ENCODE measurements around the gene C10orf90.

C10orf90 gene

GRCh38 chr10:126502441-126502840 lies 168.1 kb downstream of the C10orf90 start:
- DNase-seq (ENCODE audit: low read depth in 2 of 2): no peak

GRCh38 chr10:126501828-126502227 lies 168.7 kb downstream of the C10orf90 start:
- no peak for DNase-seq (ENCODE audit: low read depth in 2 of 2)

GRCh38 chr10:126500866-126501265 lies 169.6 kb downstream of the C10orf90 start:
- no peak for DNase-seq (ENCODE audit: low read depth in 2 of 2)

GRCh38 chr10:126500185-126500584 lies 170.3 kb downstream of the C10orf90 start:
- DNase-seq (ENCODE audit: low read depth in 2 of 2): no peak

GRCh38 chr10:126499744-126500143 lies 170.7 kb downstream of the C10orf90 start:
- no peak for DNase-seq (ENCODE audit: low read depth in 2 of 2)

GRCh38 chr10:126497672-126498071 lies 172.8 kb downstream of the C10orf90 start:
- DNase-seq (ENCODE audit: low read depth in 2 of 2): no peak

- DNase-seq (ENCODE audit: low read depth in 2 of 2): no peak
These were observed 173.5 kb downstream of the C10orf90 start for GRCh38 chr10:126496771-126497545.

- no peak for DNase-seq (ENCODE audit: low read depth in 2 of 2)
These were observed 179.0 kb downstream of the C10orf90 start for GRCh38 chr10:126491476-126491875.

- DNase-seq (ENCODE audit: low read depth in 2 of 2): no peak
These were observed 189.3 kb downstream of the C10orf90 start for GRCh38 chr10:126481181-126481580.

GRCh38 chr10:126480648-126481047 lies 189.8 kb downstream of the C10orf90 start:
- DNase-seq (ENCODE audit: low read depth in 2 of 2): no peak

GRCh38 chr10:126479280-126479895 lies 191.1 kb downstream of the C10orf90 start:
- no peak for DNase-seq (ENCODE audit: low read depth in 2 of 2)

- DNase-seq (ENCODE audit: low read depth in 2 of 2): no peak
These were observed 191.9 kb downstream of the C10orf90 start for GRCh38 chr10:126478546-126478945.

GRCh38 chr10:126476246-126476645 lies 194.2 kb downstream of the C10orf90 start:
- no peak for DNase-seq (ENCODE audit: low read depth in 2 of 2)

- DNase-seq (ENCODE audit: low read depth in 2 of 2): no peak
These were observed 195.3 kb downstream of the C10orf90 start for GRCh38 chr10:126475074-126475691.

GRCh38 chr10:126474031-126474430 lies 196.5 kb downstream of the C10orf90 start:
- no peak for DNase-seq (ENCODE audit: low read depth in 2 of 2)

- DNase-seq (ENCODE audit: low read depth in 2 of 2): no peak
These were observed 199.5 kb downstream of the C10orf90 start for GRCh38 chr10:126470991-126471390.

- no peak for DNase-seq (ENCODE audit: low read depth in 2 of 2)
These were observed 200.8 kb downstream of the C10orf90 start for GRCh38 chr10:126469692-126470091.

GRCh38 chr10:126468876-126469643 lies 201.4 kb downstream of the C10orf90 start:
- no peak for DNase-seq (ENCODE audit: low read depth in 2 of 2)

- no peak for DNase-seq (ENCODE audit: low read depth in 2 of 2)
These were observed 202.0 kb downstream of the C10orf90 start for GRCh38 chr10:126468467-126468866.

- DNase-seq (ENCODE audit: low read depth in 2 of 2): no peak
These were observed 204.7 kb downstream of the C10orf90 start for GRCh38 chr10:126465771-126466170.

- no peak for DNase-seq (ENCODE audit: low read depth in 2 of 2)
These were observed 207.2 kb downstream of the C10orf90 start for GRCh38 chr10:126463286-126463685.

GRCh38 chr10:126461289-126461940 lies 209.1 kb downstream of the C10orf90 start:
- no peak for DNase-seq (ENCODE audit: low read depth in 2 of 2)
